ENCODE measurements around the gene PALD1. TPM values are rescaled to one million over a fixed set of nuclear protein-coding genes. Genes with fewer than 3 reads are reported as not detected.
"Not testable (repeated sequence)": the region's sequence is repeated elsewhere in the genome, so short reads cannot be mapped to it uniquely, and the experiment has no call there.

Gene PALD1
- total RNA-seq, 1 donor from 2014 or later: 0.10 TPM

DNA sequence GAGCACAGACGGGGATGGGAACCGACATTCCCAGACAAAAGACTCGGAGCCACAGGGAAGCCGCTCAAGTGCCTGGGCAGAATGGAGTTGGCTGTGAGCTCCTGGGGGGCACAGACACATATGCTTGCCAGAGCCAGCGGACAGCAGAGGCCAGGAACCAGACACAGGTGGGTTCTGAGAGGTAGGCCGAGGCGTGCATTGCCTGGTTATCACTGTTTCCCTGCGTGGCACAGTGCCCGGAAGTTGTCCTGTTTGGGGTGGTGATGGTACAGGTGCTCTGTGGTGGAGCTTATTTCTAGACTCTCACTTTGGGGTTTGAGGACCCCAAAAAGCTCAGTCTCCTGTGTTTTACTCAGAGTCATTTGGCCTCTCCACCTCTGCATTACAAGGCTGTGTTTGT lies 2.5 kb downstream of the PALD1 start:
- intact Hi-C loops (cut with micrococcal nuclease): no loop called here

DNA sequence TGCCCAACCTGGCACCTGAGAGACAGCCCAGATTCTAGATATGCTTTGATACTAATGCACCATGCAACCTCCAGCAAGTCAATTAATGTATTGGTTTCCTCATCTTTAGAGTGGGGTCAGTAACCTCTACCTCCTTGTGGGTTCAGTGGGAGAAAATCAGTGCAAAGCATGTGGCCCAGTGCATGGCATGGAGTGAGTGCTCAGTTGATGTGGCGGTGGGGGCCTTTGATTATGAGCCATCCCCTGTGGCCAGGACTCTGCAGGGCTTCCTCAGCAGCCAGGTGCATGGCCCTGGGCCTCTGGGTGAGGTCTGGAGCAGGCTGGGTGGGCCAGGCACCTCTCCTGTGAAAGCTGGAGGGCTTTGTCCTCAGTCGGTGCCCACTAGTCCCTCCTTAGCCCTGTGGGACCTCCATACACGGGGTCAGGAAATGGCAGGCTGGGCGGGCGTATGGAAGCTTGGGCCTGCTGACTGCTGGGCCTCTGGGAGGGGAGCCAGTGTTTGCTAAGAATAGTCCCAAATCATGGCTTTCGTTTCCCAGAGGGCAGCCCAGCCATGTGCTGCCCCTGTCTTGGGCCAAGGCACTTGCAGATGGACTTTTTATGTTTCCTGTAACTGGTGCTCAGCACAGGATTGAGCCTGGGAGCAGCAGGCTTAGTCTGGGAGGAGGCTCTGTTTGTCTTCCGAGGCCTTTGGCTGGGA lies 3.4 kb downstream of the PALD1 start:
- intact Hi-C loops (cut with micrococcal nuclease): no loop called here

DNA sequence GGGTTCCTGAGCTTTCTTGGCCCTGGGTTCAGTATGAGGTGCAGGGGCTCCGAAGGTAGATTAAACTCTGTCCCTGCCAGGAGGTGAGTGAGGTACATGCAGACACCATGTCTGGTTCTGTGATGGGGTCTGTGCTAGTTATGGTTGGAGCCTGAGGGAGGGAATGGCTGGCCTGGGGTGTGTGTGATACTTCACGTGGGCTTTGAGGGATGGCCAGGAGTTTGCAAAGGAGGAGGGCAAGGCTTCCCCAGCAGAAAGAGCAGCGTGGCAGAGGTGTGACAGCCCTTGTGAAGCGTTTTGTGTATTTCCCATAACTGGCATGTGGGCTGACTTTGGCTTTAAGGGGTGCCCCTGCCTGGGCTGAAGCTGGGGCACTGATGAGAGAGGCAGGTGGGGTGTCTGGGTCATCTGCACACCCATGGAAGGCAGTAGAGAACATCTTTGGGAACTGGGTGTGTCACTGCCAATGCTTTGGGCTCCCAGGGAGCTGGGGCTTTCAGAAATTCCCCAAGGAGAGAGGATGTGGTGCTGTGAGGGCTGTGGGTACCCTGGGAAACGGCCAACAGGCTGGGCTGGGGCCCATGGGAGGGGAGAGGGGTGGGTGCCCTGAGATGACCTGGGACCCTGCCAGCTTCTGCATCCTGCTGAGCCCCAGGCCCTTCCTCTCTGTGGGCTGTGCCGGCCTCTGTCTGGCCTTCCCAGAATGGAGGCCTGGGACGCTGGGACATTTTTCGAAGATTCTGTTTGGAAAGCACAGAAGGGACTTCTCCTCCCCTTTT lies 4.6 kb downstream of the PALD1 start:
- intact Hi-C loops (cut with micrococcal nuclease): no loop called here

DNA sequence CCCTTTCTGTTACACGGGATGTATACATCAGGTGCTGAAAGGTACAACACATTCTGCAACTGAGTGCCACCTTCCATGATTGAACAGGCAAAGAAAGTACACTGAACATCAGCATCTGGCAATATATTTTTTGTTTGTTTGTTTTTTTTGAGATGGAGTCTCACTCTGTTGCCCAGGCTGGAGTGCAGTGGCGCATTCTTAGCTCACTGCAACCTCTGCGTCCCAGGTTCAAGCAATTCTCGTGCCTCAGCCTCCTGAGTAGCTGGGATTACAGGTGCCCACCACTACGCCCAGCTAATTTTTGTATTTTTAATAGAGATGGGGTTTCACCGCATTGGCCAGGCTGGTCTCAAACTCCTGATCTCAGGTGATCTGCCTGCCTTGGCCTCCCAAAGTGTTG lies 5.3 kb downstream of the PALD1 start:
- intact Hi-C loops (cut with micrococcal nuclease): not testable (repeated sequence)

DNA sequence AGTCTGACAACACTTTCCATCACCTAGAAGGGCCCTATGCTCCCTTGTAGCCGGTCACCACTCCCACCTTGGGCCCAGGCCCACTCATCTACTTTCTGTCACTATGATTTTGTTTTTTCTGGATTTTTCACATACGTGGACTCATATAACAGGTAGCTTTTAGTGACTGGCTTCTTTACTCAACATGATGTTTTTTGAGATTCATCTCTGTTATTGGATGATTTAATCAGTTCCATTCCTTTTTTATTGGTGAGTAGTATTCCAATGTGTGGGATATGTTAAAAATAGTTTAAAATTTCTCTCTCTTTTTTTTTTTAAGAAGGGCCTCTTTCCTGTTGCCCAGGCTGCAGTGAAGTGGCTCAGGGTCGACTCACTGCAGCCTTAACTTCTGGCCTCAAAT lies 9.3 kb downstream of the PALD1 start:
- intact Hi-C loops (cut with micrococcal nuclease): no loop called here

DNA sequence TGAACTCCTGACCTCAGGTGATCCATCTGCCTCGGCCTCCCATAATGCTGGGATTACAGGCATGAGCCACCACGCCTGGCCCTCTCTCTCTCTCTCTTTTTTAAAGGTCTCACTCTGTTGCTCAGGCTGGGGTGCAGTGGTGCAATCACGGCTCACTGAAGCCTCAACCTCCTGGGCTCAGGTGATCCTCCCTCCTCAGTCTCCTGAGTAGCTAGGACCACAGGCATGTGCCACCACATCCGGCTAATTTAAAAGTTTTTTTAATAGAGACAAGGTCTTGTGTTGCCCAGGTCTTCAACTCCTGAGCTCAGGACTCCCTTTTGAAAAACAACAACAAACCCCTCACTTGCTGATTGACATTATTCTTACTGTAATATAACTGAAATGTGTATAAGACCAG lies 11.6 kb downstream of the PALD1 start:
- intact Hi-C loops (cut with micrococcal nuclease): no loop called here

DNA sequence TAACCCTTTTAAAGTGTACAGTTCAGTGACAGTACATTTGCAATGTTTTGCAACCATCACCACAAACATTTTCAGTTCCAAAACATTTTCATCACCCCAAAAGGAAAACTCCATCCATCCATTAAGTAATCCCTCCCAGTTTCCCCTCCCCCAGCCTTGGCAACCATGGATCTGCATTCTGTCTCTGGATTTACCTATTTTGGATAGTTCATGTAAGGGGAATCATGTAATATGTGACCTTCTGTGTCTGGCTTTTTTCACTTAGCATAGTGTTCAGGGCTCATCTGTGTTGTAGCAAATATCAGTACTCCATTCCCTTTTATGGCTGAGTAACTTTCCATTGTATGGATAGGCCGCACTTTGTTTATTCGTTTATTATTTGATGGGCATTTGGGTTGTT lies 13.0 kb downstream of the PALD1 start:
- intact Hi-C loops (cut with micrococcal nuclease): no loop called here

DNA sequence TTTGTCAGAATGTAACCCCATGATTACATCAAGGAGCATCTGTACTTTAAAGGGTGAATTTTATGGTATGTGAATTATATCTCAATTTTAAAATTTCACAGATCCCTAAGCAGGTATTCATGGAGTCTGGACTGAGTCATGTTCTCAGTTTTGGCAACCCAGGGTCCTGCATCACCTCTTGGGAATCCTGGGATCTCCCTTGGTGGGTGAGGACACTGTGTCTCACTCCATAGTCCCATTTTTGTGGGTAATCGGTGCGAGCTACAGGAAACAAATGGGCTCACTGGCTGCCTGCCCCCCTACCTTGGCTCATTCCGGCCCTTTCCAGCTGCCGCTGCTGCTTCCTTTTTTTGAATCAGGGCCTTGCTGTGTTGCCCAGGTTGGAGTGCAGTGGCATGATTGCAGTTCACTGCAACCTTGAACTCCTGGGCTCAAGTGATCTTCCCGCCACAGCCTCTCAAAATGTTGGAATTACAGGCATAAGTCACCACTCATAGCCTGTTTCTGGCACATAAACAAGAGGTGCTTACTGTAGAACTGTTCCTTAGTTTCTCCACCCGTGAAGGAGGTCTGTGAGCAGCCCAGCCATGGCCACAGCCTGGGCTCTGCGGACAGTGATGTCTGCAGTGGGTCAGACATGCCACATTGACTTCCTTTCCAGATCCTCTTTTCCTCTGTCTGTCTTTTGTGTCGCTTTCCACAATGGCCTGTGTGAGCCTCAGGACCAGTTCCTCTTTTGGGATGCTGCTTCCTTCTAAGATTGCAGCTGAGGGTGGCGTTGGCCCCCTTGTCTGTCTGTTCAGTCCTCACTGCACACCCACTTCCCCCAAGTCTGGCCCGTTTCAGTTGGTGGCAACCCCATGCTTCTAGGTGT lies 14.5 kb downstream of the PALD1 start:
- intact Hi-C loops (cut with micrococcal nuclease): no loop called here

DNA sequence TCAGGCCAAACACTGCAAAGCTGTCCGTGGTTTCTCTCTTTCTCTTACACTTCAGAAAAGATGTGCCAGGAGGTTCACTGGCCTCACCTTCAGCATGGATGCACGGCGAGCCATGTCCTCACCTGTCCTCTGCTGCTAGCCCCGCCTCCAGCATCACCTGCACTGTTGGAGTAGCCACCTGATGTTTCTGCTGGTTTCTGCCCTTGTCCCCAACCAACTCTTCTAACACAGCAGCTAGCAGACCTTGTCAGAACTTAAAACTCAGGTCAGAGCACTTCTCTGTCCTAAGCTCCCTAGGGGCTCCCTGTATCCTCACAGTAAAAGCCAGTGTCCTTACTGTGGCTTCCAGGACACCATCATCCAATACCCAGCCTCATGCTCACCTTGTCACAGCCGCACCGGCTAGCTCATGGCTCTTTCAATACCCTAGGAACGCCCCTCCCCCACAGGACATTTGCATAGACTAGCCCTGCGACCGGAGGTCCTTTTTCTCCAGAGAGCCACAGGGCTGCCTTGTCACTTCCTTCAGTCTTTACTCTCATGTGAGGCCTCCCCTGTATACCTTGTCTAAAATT lies 15.2 kb downstream of the PALD1 start:
- intact Hi-C loops (cut with micrococcal nuclease): loop anchor here (2.0 kb wide), 1 partner anchor 17 kb away; no protein-coding TSS in a partner anchor

DNA sequence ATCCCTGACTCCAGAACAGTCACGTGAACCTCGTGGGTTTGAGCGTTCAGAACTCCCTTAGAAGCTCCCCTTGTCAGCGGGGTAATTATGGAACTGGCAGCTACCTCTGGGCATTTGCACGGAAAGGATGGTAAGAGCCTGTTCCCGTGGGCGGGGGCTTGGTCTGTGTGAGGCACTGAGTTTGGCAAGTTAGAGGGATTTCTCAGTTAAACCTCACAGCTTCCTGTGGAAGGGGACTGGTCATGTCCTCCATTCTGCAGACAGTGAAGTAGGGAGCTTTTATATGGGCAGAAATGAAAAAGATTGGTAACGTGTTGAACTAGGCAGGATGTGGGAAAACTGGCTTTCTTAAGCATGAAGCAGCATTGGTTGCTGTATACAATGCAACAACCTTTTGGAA lies 16.0 kb downstream of the PALD1 start:
- intact Hi-C loops (cut with micrococcal nuclease): loop anchor here (2.0 kb wide), 1 partner anchor 18 kb away; no protein-coding TSS in a partner anchor

DNA sequence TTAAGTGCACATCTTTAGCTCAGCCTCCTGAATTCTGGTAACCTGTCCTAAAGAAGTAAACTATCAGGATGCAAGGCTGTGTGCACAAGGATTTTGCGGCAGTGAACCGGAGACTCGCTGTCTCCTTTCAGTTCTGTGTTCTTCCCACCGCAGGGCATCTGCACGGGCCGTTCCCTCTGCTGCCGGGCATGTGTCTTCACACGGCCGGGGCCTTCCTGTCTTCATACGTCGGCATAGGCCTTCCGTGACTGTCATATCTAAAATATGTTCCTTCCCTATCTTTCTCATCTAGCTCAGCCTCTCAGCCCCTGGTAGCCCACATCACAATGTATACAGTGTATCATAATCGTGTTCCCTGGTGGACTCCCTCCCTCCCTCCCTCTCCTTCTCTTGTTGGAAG lies 16.4 kb downstream of the PALD1 start:
- intact Hi-C loops (cut with micrococcal nuclease): loop anchor here (2.0 kb wide), 1 partner anchor 18 kb away; no protein-coding TSS in a partner anchor

DNA sequence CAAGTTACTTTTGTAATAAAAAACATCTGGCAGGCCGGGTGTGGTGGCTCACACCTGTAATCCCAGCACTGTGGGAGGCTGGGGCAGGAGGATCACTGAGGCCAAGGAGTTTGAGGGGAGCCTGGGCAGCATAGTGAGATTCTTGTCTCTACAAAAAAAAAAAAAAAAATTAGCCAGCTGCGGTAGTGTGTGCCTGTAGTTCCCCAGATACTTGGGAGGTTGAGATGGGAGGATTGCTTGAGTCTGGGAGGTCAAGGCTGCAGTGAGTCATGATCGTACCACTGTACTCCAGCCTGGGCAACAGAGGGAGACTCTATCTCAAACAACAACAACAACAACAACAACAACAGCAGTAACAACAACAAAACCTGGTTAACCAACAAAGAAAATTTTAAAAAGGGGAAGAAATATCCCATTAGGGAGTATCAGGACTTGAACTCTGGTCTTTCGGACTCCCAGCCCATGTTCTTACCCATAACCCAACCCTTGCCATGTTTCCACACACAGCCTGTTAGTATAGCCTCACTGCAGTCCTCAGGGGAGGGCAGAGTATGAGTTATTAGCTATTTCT lies 17.2 kb downstream of the PALD1 start:
- intact Hi-C loops (cut with micrococcal nuclease): loop anchor here (2.0 kb wide), 1 partner anchor 19 kb away; no protein-coding TSS in a partner anchor

DNA sequence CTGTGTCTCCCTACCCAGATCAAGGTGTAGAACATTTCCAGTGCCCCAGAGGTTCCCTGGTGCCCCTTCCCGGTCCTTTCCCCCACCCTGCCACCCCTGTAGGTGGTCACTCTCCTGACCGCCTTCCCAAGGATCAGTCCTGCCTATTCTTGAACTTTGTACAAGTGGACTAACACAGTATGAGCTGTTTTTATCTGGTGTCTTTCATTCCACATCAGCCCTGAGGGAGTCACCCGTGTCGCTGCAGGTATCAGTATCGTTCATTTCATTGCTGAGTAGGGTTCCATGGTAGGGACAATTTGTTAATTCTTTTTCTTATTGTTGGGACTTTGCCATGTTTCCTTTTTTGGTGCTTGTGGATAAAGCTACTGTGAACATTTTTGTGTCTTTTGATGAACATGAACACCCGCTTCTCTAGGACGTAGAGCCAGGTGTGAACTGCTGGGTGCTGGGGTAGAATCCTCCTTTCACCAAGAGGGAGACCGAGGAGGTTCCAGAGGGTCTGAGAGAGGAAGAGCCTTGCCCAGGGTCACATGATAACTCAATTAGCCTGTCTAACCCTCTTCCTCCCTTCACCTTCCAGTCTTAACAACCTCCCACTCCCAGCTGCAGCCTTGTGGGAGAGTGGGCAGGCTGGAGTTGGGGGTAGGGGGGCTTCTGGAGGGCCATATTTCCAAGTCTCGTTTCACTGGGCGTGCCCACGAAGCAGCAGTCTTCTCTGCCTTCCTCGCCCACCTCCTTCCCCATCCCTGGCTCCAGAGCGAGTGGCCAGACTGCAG lies 18.0 kb downstream of the PALD1 start:
- intact Hi-C loops (cut with micrococcal nuclease): no loop called here

DNA sequence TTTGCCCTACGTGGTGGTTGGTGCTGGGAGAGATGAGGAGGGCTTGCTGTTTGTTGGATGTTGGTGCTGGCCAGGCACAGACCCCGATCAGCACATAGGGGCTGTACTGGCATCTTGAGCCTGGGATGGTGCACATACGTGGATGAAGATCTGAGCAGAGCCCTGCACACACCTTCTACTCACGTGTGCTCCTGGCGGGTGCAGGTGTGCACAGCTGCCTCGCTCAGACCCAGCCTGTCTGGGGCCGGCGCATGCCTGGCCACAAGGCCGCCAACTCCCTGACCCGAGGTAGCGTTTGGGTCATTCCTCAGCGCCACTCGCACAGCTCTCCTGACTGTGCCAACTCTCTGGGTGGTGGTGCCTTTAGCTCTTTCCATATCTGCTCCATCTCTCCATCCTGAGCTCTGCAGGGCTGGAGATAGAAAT lies 18.6 kb downstream of the PALD1 start:
- intact Hi-C loops (cut with micrococcal nuclease): no loop called here

DNA sequence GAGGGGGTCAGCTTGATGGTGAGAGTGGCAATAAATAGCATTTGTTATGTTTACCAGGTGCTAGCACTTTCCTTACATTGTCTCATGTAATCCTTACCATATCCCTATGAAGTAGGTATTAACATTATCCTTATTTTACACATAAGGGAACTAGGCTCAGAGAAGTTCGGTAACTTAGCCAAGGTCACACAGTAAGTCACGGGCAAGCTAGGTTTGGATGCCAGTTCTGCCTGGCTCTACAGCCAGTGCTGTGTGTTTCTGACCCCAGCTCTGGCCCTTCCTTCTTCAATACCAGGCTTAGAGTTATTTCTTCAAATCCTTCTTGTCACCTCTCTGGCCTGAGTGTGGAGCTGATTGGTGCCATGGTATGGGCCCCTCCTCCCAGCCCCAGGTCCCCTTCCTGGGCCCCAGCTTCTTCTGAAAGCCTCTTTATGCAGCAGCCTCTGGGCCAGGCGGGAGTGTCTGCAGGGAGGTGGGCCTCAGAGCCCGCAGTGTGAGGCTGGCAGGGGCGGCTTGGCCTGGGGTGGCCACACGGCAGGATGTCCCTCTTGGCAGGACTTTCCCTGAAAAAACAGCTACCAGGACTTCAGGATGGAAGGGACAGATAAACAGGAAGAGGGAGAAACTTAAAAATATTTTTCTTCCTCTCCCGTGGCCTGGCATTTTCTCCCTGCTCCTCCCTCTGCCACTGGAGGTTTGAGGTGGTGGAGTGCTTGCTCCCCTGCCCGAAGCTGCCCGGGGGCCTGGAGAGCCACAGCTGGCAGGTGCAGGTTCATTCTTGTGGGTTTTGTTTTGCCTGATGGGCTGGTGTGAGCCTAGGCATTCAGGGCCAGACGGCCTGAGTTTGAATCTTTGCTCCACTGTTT lies 20.6 kb downstream of the PALD1 start:
- intact Hi-C loops (cut with micrococcal nuclease): no loop called here

DNA sequence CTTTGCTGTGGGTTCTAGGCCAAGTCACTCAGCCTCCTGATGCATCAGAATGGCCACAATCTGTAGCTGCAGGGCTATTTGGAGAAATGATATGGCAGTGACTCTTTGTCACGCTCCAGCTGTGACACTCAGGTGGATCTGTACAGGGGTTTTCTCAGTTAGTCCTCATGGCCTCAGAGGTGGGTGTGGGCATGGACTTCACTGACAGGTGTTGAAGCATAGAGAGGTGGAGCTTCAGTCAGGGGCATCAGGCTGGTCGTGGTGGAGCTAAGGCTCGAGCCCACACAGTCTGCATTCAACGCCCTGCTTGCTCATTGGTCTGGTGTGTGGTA lies 21.2 kb downstream of the PALD1 start:
- intact Hi-C loops (cut with micrococcal nuclease): no loop called here

DNA sequence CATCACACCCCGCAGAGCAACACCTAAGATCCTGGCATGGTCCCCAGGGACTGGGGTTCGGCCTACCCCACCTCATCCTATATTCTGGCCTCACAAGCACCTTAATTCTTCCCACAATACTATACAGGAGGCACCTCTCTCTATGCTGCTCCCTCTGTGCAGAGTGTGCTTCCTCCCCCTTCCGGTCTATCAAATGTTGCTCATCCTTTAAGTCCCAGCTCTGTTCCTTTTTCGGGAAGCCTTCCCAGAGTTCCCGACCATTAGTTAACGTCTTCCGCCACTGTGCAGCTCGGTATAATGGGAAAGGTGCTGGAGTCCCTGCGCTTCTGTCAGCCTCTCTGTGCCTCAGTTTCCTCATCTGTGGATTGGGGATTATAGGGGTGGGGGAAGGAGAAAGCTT lies 21.8 kb downstream of the PALD1 start:
- intact Hi-C loops (cut with micrococcal nuclease): no loop called here

DNA sequence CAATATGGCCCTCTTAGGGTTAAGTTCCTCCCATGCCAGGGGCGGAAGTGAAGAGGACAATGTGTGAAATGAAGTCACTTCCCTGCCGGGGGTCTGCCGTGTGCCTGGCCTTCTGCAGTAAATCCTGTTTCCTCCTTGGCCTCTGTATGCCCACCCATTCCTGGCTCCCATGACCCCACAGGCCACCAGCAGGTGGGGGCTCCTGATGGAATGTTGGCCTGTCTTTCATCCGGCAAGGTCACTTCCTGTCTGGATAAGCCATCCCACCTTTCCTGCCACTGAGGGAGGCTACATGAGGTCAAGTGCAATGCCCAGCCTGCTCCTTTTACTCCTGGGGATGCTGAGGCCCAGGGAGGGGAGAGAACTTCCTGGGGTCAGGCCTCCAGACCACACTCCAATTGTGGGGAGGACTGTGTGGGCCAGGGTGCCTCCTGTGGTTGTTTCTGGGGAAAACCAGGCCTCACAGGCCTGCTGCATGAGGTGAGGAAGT lies 22.3 kb downstream of the PALD1 start:
- intact Hi-C loops (cut with micrococcal nuclease): no loop called here

DNA sequence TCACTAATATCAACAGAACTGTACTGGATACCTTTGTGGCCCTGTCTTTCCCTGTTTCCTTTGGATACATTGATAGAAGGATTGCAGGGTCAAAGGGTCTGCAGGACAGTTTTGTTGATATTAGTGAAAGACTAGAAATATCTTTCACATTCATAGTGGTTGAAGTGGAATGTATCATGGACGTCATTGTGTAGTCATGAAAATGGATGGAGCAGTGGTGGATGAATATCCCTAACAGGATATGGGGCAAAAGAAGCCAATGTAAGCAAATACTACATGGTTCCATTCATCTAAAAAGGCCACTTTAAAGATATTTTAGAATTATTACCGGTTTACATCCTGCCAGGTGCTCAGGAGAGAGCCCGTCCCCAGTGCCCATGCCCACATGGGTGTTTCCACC lies 23.8 kb downstream of the PALD1 start:
- intact Hi-C loops (cut with micrococcal nuclease): no loop called here

All from T-helper 1 cell treated with Interleukin-12 subunit alpha and Interleukin-12 subunit beta and Interleukin-4 antibody, amounts not matched to agents 30 ng/mL and 1 ng/mL, for 36 hours (primary cell).